ENCODE measurements around the gene APBB1. TPM values are rescaled to one million over a fixed set of nuclear protein-coding genes. Genes with fewer than 3 reads are reported as not detected.
"Not testable (repeated sequence)": the region's sequence is repeated elsewhere in the genome, so short reads cannot be mapped to it uniquely, and the experiment has no call there.

Gene APBB1
- total RNA-seq, 1 donor from 2014 or later: 33.0 TPM

- no peaks in the 10 kb centered on the region for H3K9me3 Mint-ChIP-seq
- H3K36me3 Mint-ChIP-seq (ENCODE audit: low read depth): peaks cover 58% of the 10 kb centered on the region
- no peak overlapping the region for H3K27ac Mint-ChIP-seq
- intact Hi-C loops (cut with micrococcal nuclease): no loop called here
- H3K27me3 Mint-ChIP-seq (ENCODE audit: low read depth): no peaks in the 10 kb centered on the region
- H3K4me3 Mint-ChIP-seq (ENCODE audit: low read depth): no peak overlapping the region
- peaks cover 20% of the 10 kb centered on the region for H3K4me1 Mint-ChIP-seq (ENCODE audit: low read depth)
- no peak for DNase-seq (ENCODE audit: low spot score)
Measured at GRCh38 chr11:6397156-6397555, 21.7 kb downstream of the APBB1 start.

GRCh38 chr11:6395470-6396060, 23.3 kb downstream of the APBB1 start:
- Mint-ChIP-seq H3K27ac (no peak overlapping the region), H3K4me3 (ENCODE audit: low read depth) (no peak overlapping the region), H3K4me1 (ENCODE audit: low read depth) (peaks cover 16% of the 10 kb centered on the region), H3K36me3 (ENCODE audit: low read depth) (peaks cover 59% of the 10 kb centered on the region), H3K9me3 (no peaks in the 10 kb centered on the region), H3K27me3 (ENCODE audit: low read depth) (no peaks in the 10 kb centered on the region)
- intact Hi-C loops (cut with micrococcal nuclease): no loop called here
- no peak for DNase-seq (ENCODE audit: low spot score)

- Mint-ChIP-seq H3K4me1 (ENCODE audit: low read depth) (peaks cover 25% of the 10 kb centered on the region), H3K36me3 (ENCODE audit: low read depth) (peaks cover 46% of the 10 kb centered on the region), H3K27ac (no peak overlapping the region), H3K4me3 (ENCODE audit: low read depth) (no peak overlapping the region), H3K9me3 (no peaks in the 10 kb centered on the region), H3K27me3 (ENCODE audit: low read depth) (no peaks in the 10 kb centered on the region)
- DNase-seq (ENCODE audit: low spot score): no peak
- intact Hi-C loops (cut with micrococcal nuclease): loop anchor here (5.0 kb wide), 1 partner anchor 43 kb away; no protein-coding TSS in a partner anchor
Measured at GRCh38 chr11:6393989-6394670, 24.8 kb downstream of the APBB1 start.

GRCh38 chr11:6392251-6392650, 26.6 kb downstream of the APBB1 start:
- not testable (repeated sequence) for H3K27me3 Mint-ChIP-seq (ENCODE audit: low read depth); H3K9me3 Mint-ChIP-seq; DNase-seq (ENCODE audit: low spot score); H3K27ac Mint-ChIP-seq
- Mint-ChIP-seq H3K4me1 (ENCODE audit: low read depth) (peaks cover 26% of the 10 kb centered on the region), H3K36me3 (ENCODE audit: low read depth) (peaks cover 31% of the 10 kb centered on the region), H3K4me3 (ENCODE audit: low read depth) (peak overlapping the region; percentile 40)
- intact Hi-C loops (cut with micrococcal nuclease): loop anchor here (5.0 kb wide), 1 partner anchor 45 kb away; no protein-coding TSS in a partner anchor

- H3K27ac Mint-ChIP-seq: no peak overlapping the region
- no peak for DNase-seq (ENCODE audit: low spot score)
- H3K4me1 Mint-ChIP-seq (ENCODE audit: low read depth): peaks cover 26% of the 10 kb centered on the region
- H3K9me3 Mint-ChIP-seq: no peaks in the 10 kb centered on the region
- intact Hi-C loops (cut with micrococcal nuclease): loop anchor here (2.0 to 5.0 kb wide), 2 partner anchors 46 to 221 kb away; partner anchors contain the start of gene TAF10
- H3K36me3 Mint-ChIP-seq (ENCODE audit: low read depth): peaks cover 30% of the 10 kb centered on the region
- H3K27me3 Mint-ChIP-seq (ENCODE audit: low read depth): no peaks in the 10 kb centered on the region
- H3K4me3 Mint-ChIP-seq (ENCODE audit: low read depth): peak overlapping the region; percentile 87
Measured at GRCh38 chr11:6391537-6392134, 27.3 kb downstream of the APBB1 start.

- Mint-ChIP-seq H3K27ac (peak overlapping the region; percentile 65), H3K27me3 (ENCODE audit: low read depth) (no peaks in the 10 kb centered on the region), H3K4me3 (ENCODE audit: low read depth) (peak overlapping the region; percentile 87), H3K36me3 (ENCODE audit: low read depth) (peaks cover 27% of the 10 kb centered on the region), H3K9me3 (no peaks in the 10 kb centered on the region), H3K4me1 (ENCODE audit: low read depth) (peaks cover 24% of the 10 kb centered on the region)
- DNase-seq (ENCODE audit: low spot score): no peak
- intact Hi-C loops (cut with micrococcal nuclease): loop anchor here (1.0 to 5.0 kb wide), 5 partner anchors 11 to 222 kb away; partner anchors contain the start of genes APBB1, ARFIP2, TAF10 and TIMM10B
Measured at GRCh38 chr11:6390718-6391469, 28.0 kb downstream of the APBB1 start.

- peaks cover 27% of the 10 kb centered on the region for H3K36me3 Mint-ChIP-seq (ENCODE audit: low read depth)
- H3K4me3 Mint-ChIP-seq (ENCODE audit: low read depth): peak within 1 kb of the TSS; percentile 87
- H3K27ac Mint-ChIP-seq: peak within 1 kb of the TSS; percentile 98
- intact Hi-C loops (cut with micrococcal nuclease): loop anchor here (1.0 to 5.0 kb wide), 6 partner anchors 12 to 223 kb away; partner anchors contain the start of genes APBB1, ARFIP2, CAVIN3 and TAF10
- peak; percentile 89 for DNase-seq (ENCODE audit: low spot score)
- H3K4me1 Mint-ChIP-seq (ENCODE audit: low read depth): peaks cover 24% of the 10 kb centered on the region
- no peaks in the 10 kb centered on the region for H3K9me3 Mint-ChIP-seq
- H3K27me3 Mint-ChIP-seq (ENCODE audit: low read depth): no peaks in the 10 kb centered on the region
Measured at GRCh38 chr11:6389905-6390717, 28.8 kb downstream of the APBB1 start, which contains the start of gene SMPD1. TSS of gene SMPD1 (plus strand) at chr11:6390474. CDS start at chr11:6390599, 125 bp downstream.

GRCh38 chr11:6388748-6389147, 30.1 kb downstream of the APBB1 start:
- no peaks in the 10 kb centered on the region for H3K9me3 Mint-ChIP-seq
- H3K4me3 Mint-ChIP-seq (ENCODE audit: low read depth): no peak overlapping the region
- H3K4me1 Mint-ChIP-seq (ENCODE audit: low read depth): peaks cover 24% of the 10 kb centered on the region
- DNase-seq (ENCODE audit: low spot score): no peak
- no peak overlapping the region for H3K27ac Mint-ChIP-seq
- H3K27me3 Mint-ChIP-seq (ENCODE audit: low read depth): no peaks in the 10 kb centered on the region
- peaks cover 18% of the 10 kb centered on the region for H3K36me3 Mint-ChIP-seq (ENCODE audit: low read depth)
- intact Hi-C loops (cut with micrococcal nuclease): loop anchor here (1.0 kb wide), 1 partner anchor 68 kb away; the partner anchor contains the start of gene CAVIN3

- Mint-ChIP-seq H3K27ac (no peak overlapping the region), H3K4me3 (ENCODE audit: low read depth) (no peak overlapping the region), H3K9me3 (no peaks in the 10 kb centered on the region), H3K36me3 (ENCODE audit: low read depth) (peaks cover 12% of the 10 kb centered on the region), H3K27me3 (ENCODE audit: low read depth) (no peaks in the 10 kb centered on the region), H3K4me1 (ENCODE audit: low read depth) (peaks cover 23% of the 10 kb centered on the region)
- DNase-seq (ENCODE audit: low spot score): no peak
- intact Hi-C loops (cut with micrococcal nuclease): no loop called here
Measured at GRCh38 chr11:6387811-6388599, 30.9 kb downstream of the APBB1 start.

GRCh38 chr11:6385046-6385777, 33.7 kb downstream of the APBB1 start:
- intact Hi-C loops (cut with micrococcal nuclease): no loop called here
- Mint-ChIP-seq H3K4me1 (ENCODE audit: low read depth) (peaks cover 13% of the 10 kb centered on the region), H3K36me3 (ENCODE audit: low read depth) (no peaks in the 10 kb centered on the region), H3K27ac (no peak overlapping the region), H3K4me3 (ENCODE audit: low read depth) (no peak overlapping the region), H3K9me3 (no peaks in the 10 kb centered on the region), H3K27me3 (ENCODE audit: low read depth) (no peaks in the 10 kb centered on the region)
- no peak for DNase-seq (ENCODE audit: low spot score)

GRCh38 chr11:6378640-6378989, 40.3 kb downstream of the APBB1 start:
- no peaks in the 10 kb centered on the region for H3K9me3 Mint-ChIP-seq
- no peaks in the 10 kb centered on the region for H3K36me3 Mint-ChIP-seq (ENCODE audit: low read depth)
- peak overlapping the region; percentile 60 for H3K27ac Mint-ChIP-seq
- no peak for DNase-seq (ENCODE audit: low spot score)
- H3K4me1 Mint-ChIP-seq (ENCODE audit: low read depth): peaks cover 26% of the 10 kb centered on the region
- no peak overlapping the region for H3K4me3 Mint-ChIP-seq (ENCODE audit: low read depth)
- intact Hi-C loops (cut with micrococcal nuclease): loop anchor here (2.0 kb wide), 1 partner anchor 102 kb away; the partner anchor contains the start of genes ARFIP2 and TIMM10B
- no peaks in the 10 kb centered on the region for H3K27me3 Mint-ChIP-seq (ENCODE audit: low read depth)

All from activated T-helper 2 cell treated with anti-CD3 and anti-CD28 coated beads, Interferon-gamma antibody, Interleukin-2, Interleukin-4, amounts not matched to agents 10 μg/mL and 5 μg/mL and 100 μg/mL, durations not matched to agents 14 hours and 24 hours and 36 hours (primary cell).